Panc1 (cell line): ENCODE measurements around the gene SDK2. TPM values are rescaled to one million over a fixed set of nuclear protein-coding genes. Genes with fewer than 3 reads are reported as not detected.

Source experiments
- ATAC-seq: fragments of 200-7000 bp; cut with Tn5 transposase; 2 replicates; pipeline ENCODE4 v1.9.1; 2020; ENCODE audit warnings: mild to moderate bottlenecking, moderate library complexity
- BruUV-seq: library from RNA; stranded (reverse); fragments of 400-500 nt; replicated peaks from 2 replicates; lab custom pipeline; 2021; lab: Mats Ljungman, UMichigan
- CTCF ChIA-PET: fragments of 300-600 bp; sonication (Branson Sonifier 250); formaldehyde crosslinking; loops from one replicate; lab custom pipeline; 2022; ENCODE audit warnings: antibody characterized with exemption; lab: Charles Lee
- POLR2A ChIA-PET: fragments of 300-600 bp; sonication (Branson Sonifier 250); formaldehyde crosslinking; loops from one replicate; lab custom pipeline; 2022; ENCODE audit warnings: antibody characterized with exemption; lab: Charles Lee
- DNase-seq: peaks from one replicate; pipeline ENCODE4 v3.0.0-alpha.2; 2010; ENCODE audit warnings: low read depth, low spot score
- H3K27ac ChIP-seq: 2 replicates; pipeline ENCODE4 v1.5.1; 2011; ENCODE audit warnings: mild to moderate bottlenecking, low read length, inconsistent platforms
- H3K27me3 ChIP-seq: fragments of 200-500 bp; sonication (Bioruptor generic); 2 replicates; pipeline ENCODE4 v1.6.0; 2014; ENCODE audit warnings: low read length, inconsistent platforms; ENCODE audit not compliant: control insufficient read depth, insufficient read depth
- H3K36me3 ChIP-seq: fragments of 200-500 bp; sonication (Bioruptor generic); 2 replicates; pipeline ENCODE4 v1.5.1; 2014; ENCODE audit warnings: inconsistent platforms, mild to moderate bottlenecking, low read length, moderate library complexity; ENCODE audit not compliant: control insufficient read depth, insufficient read depth
- H3K4me1 ChIP-seq: 2 replicates; pipeline ENCODE4 v1.5.1; 2011; ENCODE audit warnings: inconsistent platforms, mild to moderate bottlenecking, low read length, moderate library complexity; ENCODE audit not compliant: control insufficient read depth, insufficient read depth
- H3K4me3 ChIP-seq, 2 experiments: 2 replicates each; pipeline ENCODE4 v1.5.1; 2011 to 2012; ENCODE audit warnings: low read depth in 2 of 2, low read length in 2 of 2, mild to moderate bottlenecking in 2 of 2, inconsistent platforms in 1 of 2, moderate library complexity in 1 of 2
- H3K9me3 ChIP-seq: fragments of 200-500 bp; sonication (Bioruptor generic); 2 replicates; pipeline ENCODE4 v1.5.1; 2014; ENCODE audit warnings: low read depth, mild to moderate bottlenecking, inconsistent platforms, low read length, moderate library complexity; ENCODE audit not compliant: control insufficient read depth, insufficient read depth
- CTCF ChIP-seq: fragments of 450-650 bp; IDR thresholded peaks from 2 replicates; pipeline ENCODE4 v1.5.1; 2017; ENCODE audit warnings: mild to moderate bottlenecking
- POLR2AphosphoS5 ChIP-seq: IDR thresholded peaks from 2 replicates; pipeline ENCODE4 v1.6.1; 2012; ENCODE audit warnings: mild to moderate bottlenecking, low read depth, low read length, moderate library complexity
- REST ChIP-seq, 2 experiments: IDR thresholded peaks; 2 replicates each; pipeline ENCODE4 v1.6.1; 2011 to 2012; ENCODE audit warnings: low read depth in 2 of 2, control low read depth in 1 of 2, low read length in 1 of 2, mild to moderate bottlenecking in 1 of 2, moderate library complexity in 1 of 2; ENCODE audit not compliant: insufficient read depth in 1 of 2
- TCF7L2 ChIP-seq: IDR thresholded peaks from 2 replicates; pipeline ENCODE4 v1.6.1; 2011; ENCODE audit warnings: mild to moderate bottlenecking, low read depth, low read length, inconsistent platforms
- in situ Hi-C: cut with HindIII; loops from 2 replicates; pipeline ENCODE4 v1.10.0; 2016; ENCODE audit warnings: low sequenced_read_pairs, low pct_unique_long_range_greater_than_20kb
- intact Hi-C: fragments of 100-400 bp; cut with micrococcal nuclease; formaldehyde crosslinking; loops from one replicate; pipeline ENCODE4 v1.10.0; 2022; ENCODE audit not compliant: unreplicated experiment
- total RNA-seq: library from RNA; stranded (reverse); gene quantifications from one replicate; pipeline ENCODE4 v1.2.1, GENCODE V29; 2021; ENCODE audit not compliant: unreplicated experiment

SDK2 gene
- total RNA-seq, 1 experiment from 2014 or later: 0.41 TPM

- intact Hi-C loops (loop anchor here (5.0 kb wide), 1 partner anchor 61 kb away; no protein-coding TSS in a partner anchor), in situ Hi-C loops (no loop called here)
- Histone ChIP-seq H3K4me3 (peak overlapping the region in 1 of 2 experiments; percentile 57; a peak in 3 of 4 replicates), H3K4me1 (peaks cover 67% of the 10 kb centered on the region), H3K9me3 (no peaks in the 10 kb centered on the region), H3K27ac (peak overlapping the region; percentile 97), H3K36me3 (no peaks in the 10 kb centered on the region), H3K27me3 (no peaks in the 10 kb centered on the region)
- ChIA-PET CTCF (interaction anchor here (0.6 to 1.2 kb wide), 2 partner anchors 12 to 579 kb away, joined by 3 to 5 read pairs; no protein-coding TSS in a partner anchor), POLR2A (interaction anchor here (0.6 to 0.9 kb wide), 2 partner anchors 11 to 609 kb away, joined by 3 to 5 read pairs; no protein-coding TSS in a partner anchor)
- no peak for TF ChIP-seq REST (IDR thresholded peaks at IDR 0.05; ENCODE audit: insufficient read depth in 1 of 2, low read depth in 2 of 2, low read length in 1 of 2)
- TF ChIP-seq POLR2AphosphoS5: no peak
- TF ChIP-seq CTCF: no peak
- no TSS peak for BruUV-seq
- DNase-seq (no peak), ATAC-seq (no peak)
Observed at GRCh38 chr17:73305845-73306836, 338.1 kb downstream of the SDK2 start.

DNA sequence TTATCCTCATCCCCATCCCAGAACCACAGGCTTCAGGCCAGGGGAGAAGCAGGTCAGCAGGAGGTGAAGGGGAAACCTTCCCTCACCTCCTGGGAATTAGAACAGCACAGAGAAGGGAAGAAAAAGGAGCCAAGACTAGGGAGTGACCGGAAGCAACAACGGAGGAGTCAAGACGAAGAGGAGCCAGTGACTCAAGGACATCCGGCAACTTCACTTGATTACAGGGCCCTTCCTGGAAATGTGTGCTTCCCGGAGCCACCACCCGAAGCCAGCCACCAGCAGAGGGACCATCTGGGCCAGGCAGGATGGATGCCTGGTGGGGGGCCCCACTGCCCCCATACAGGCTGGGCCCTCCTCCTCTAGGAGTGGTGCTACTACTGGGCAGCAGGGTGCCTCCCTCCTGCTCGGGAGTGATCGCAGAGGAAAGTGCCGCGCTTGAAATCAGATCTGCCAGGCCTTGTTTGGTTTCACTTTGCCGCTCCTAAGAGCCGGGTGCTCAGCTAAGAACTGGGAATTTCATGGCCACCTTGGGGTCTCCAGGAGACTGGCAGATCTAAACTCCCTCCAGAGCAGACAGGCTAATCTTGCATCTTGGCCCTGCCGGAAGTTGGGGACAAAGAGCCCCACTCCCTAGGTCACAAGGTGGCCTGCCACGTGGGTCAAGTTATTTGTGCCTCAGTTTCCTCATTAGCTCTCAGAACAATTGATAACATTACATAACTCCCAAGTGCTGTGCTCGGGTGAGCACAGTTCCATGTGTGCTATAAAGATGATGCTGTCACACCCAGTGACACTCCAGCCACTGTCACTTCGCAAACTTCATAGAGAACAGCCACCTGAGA, 339.1 kb downstream of the SDK2 start:
- H3K4me3 ChIP-seq: peak overlapping the region; percentile 25 to 57
- intact Hi-C loops (loop anchor here (5.0 kb wide), 1 partner anchor 62 kb away; no protein-coding TSS in a partner anchor), in situ Hi-C loops (no loop called here)
- no peaks in the 10 kb centered on the region for H3K36me3 ChIP-seq
- H3K27ac ChIP-seq: peak overlapping the region; percentile 97
- no peaks in the 10 kb centered on the region for H3K27me3 ChIP-seq
- H3K4me1 ChIP-seq: peaks cover 76% of the 10 kb centered on the region
- DNase-seq: no peak
- BruUV-seq: no TSS peak
- ChIA-PET CTCF (interaction anchor here (0.6 kb wide), 1 partner anchor 18 kb away, joined by 3 read pairs; no protein-coding TSS in a partner anchor), POLR2A (no interaction called here)
- ATAC-seq: peak; percentile 68
- TF ChIP-seq TCF7L2 (no peak), POLR2AphosphoS5 (peak; percentile 54; the same call in 1 of the 2 replicates)
- no peaks in the 10 kb centered on the region for H3K9me3 ChIP-seq
